Measurements from ENCODE around the gene FRMD8. TPM values are rescaled to one million over a fixed set of nuclear protein-coding genes. Genes with fewer than 3 reads are reported as not detected.

Gene FRMD8
- total and polyA plus RNA-seq, 2 donors (not counting 1 experiment from before 2014, with no cell fraction given): 14.9 to 15.3 TPM

DNA sequence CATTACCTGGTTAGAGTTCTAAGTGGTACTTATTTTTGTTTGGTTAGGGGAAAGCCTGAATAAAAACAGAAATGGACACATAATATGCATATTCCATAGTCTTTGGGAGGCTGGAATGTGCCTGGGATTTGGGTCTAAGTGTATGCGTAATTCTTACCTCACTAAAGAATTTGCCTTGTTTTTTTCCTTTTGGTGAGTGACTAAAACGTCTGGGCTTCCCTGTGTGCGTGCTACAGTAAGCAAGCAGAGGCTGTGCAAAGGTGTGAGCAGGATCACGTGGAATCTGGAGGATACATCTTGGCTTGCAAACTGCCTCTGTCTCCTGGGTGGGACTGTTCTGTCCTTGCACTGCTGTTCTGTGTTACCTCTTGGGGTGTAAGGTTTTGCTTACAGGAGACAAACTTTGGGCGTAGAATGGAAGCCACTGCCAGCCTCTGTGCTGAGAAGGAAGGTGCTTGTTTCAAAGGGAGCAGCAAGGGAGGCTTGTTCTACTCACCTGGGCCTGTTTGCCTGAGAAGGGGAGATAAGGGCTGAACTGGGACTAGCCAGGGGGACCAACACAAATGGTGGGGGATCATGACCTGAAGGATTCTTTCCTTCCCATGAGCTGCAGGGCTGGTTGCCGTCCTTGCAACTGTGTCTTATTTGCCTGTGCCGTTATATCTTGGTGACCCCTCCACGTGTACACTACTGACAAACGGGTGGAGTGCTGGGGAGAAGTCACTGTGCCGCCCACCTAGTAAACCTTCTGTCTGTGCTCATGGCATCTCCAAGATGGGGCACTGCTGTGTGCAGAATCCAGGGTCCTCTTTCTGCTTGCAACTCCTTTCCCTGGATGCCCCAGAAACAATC, 40.6 kb downstream of the FRMD8 start:
- no peak for TF ChIP-seq EZH2 (IDR thresholded peaks at IDR 0.05; ENCODE audit: low read length, missing control alignments)
- TF ChIP-seq, protein P1, sequence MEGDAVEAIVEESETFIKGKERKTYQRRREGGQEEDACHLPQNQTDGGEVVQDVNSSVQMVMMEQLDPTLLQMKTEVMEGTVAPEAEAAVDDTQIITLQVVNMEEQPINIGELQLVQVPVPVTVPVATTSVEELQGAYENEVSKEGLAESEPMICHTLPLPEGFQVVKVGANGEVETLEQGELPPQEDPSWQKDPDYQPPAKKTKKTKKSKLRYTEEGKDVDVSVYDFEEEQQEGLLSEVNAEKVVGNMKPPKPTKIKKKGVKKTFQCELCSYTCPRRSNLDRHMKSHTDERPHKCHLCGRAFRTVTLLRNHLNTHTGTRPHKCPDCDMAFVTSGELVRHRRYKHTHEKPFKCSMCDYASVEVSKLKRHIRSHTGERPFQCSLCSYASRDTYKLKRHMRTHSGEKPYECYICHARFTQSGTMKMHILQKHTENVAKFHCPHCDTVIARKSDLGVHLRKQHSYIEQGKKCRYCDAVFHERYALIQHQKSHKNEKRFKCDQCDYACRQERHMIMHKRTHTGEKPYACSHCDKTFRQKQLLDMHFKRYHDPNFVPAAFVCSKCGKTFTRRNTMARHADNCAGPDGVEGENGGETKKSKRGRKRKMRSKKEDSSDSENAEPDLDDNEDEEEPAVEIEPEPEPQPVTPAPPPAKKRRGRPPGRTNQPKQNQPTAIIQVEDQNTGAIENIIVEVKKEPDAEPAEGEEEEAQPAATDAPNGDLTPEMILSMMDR (conservative IDR thresholded peaks at IDR 0.05 in 1 of 2, IDR thresholded peaks at IDR 0.05 in 1 of 2; ENCODE audit: low read depth in 1 of 2, low read length in 2 of 2): no peak
- Histone ChIP-seq H3K27me3 (ENCODE audit: control insufficient read depth, insufficient read depth, low read length) (no peaks in the 10 kb centered on the region), H3K4me3 (replicated peaks in 1 of 4; ENCODE audit: control extremely low read depth in 1 of 4, insufficient read depth in 1 of 4, low read depth in 3 of 4, low read length in 4 of 4) (peak overlapping the region; percentile 78 to 90 (median 86)), H3K79me2 (ENCODE audit: control insufficient read depth, insufficient read depth, low read length) (peaks cover 95% of the 10 kb centered on the region), H2AFZ (ENCODE audit: low read length) (no peak overlapping the region), H3K9ac (ENCODE audit: insufficient read depth, low read length) (peak overlapping the region; percentile 100), H3K27ac (ENCODE audit: insufficient read depth, low read length) (peak overlapping the region; percentile 100), H3K4me1 (ENCODE audit: control insufficient read depth, extremely low read depth, insufficient read depth, low read length) (no peaks in the 10 kb centered on the region), H4K20me1 (ENCODE audit: control insufficient read depth, extremely low read depth, insufficient read depth, low read length) (peaks cover 26% of the 10 kb centered on the region), H3K4me2 (ENCODE audit: extremely low read depth, insufficient read depth, low read length) (peak overlapping the region; percentile 86), H3K9me3 (ENCODE audit: control insufficient read depth, insufficient read depth, low read depth, low read length) (no peaks in the 10 kb centered on the region), H3K36me3 (ENCODE audit: control insufficient read depth, insufficient read depth, low read length) (peaks cover 14% of the 10 kb centered on the region)
- peak; percentile 71 to 83 for DNase-seq (ENCODE audit: low read depth in 2 of 2)

DNA sequence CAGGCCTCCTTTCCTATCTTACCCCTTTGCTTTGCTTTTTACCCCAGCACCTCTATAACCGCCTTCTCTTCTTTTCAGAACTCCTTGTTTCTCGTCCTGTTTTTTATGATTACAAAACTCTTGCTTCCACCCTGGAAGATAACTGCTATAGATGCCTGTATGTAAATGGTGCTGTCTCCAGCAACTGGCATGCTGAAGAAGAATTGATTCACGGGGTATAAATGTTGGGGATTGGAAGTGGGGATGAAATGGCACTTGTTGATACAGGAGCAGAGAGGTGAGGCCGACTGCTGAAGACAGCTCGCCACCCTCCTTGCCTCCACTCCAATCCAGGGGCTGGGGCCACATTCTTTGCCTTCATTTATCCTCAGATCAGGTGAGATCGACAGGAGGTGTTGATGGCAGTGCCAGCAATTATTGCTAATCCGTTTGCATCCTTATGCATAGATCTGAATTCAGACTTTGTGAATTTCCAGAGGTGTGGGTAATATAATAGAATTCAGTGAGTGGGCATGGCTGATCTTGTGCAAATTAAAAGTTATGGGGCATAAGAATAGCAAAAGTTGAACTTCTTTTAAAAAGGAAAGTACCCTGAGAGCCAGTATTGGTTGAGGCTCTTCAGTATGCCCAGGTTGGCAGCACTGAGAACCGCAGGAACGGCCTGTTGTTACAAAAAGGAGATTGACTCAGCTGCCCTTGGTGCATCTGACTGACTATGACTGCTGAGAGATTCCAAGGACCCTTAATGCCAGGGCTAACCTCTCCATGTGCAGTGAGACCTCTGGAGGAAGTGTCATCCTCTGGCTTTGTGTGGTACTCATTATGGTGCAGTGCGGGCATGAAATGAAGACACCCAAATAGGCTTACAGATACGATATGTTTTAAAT, 41.5 kb downstream of the FRMD8 start:
- H3K9me3 ChIP-seq (ENCODE audit: control insufficient read depth, insufficient read depth, low read depth, low read length): no peaks in the 10 kb centered on the region
- DNase-seq (ENCODE audit: low read depth in 2 of 2): peak; percentile 61 to 78
- peaks cover 26% of the 10 kb centered on the region for H4K20me1 ChIP-seq (ENCODE audit: control insufficient read depth, extremely low read depth, insufficient read depth, low read length)
- H2AFZ ChIP-seq (ENCODE audit: low read length): no peak overlapping the region
- peak overlapping the region; percentile 86 for H3K4me2 ChIP-seq (ENCODE audit: extremely low read depth, insufficient read depth, low read length)
- H3K9ac ChIP-seq (ENCODE audit: insufficient read depth, low read length): peak overlapping the region; percentile 100
- peaks cover 14% of the 10 kb centered on the region for H3K36me3 ChIP-seq (ENCODE audit: control insufficient read depth, insufficient read depth, low read length)
- H3K79me2 ChIP-seq (ENCODE audit: control insufficient read depth, insufficient read depth, low read length): peaks cover 100% of the 10 kb centered on the region
- H3K27ac ChIP-seq (ENCODE audit: insufficient read depth, low read length): peak overlapping the region; percentile 100
- H3K27me3 ChIP-seq (ENCODE audit: control insufficient read depth, insufficient read depth, low read length): no peaks in the 10 kb centered on the region
- no peaks in the 10 kb centered on the region for H3K4me1 ChIP-seq (ENCODE audit: control insufficient read depth, extremely low read depth, insufficient read depth, low read length)
- peak overlapping the region; percentile 78 to 90 (median 86) for H3K4me3 ChIP-seq (replicated peaks in 1 of 4; ENCODE audit: control extremely low read depth in 1 of 4, insufficient read depth in 1 of 4, low read depth in 3 of 4, low read length in 4 of 4)
- TF ChIP-seq EZH2 (IDR thresholded peaks at IDR 0.05; ENCODE audit: low read length, missing control alignments): no peak
- TF ChIP-seq, protein P1 (conservative IDR thresholded peaks at IDR 0.05 in 1 of 2, IDR thresholded peaks at IDR 0.05 in 1 of 2; ENCODE audit: low read depth in 1 of 2, low read length in 2 of 2): no peak

DNA sequence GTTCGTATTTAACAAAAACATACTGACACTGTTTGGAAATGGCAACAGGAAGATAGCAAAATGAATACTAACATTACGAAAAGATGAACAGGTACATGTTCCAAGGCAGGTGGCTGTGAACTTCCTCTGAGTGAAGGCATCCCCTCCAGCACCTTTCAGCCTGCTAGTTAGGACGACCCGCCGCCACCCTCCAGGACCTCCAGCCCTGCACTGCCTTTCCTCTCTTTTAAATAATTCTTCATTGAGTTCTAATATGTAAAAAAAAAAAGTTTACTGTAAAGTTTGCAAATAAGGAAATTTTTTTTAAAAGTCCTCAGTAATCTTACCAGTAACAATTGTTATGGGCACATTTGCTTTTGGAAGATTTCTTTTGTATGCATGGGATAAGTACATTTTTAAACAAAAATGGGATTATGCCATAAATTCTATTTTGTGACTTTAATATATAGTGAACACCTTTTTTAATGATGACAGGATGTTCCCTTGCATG, 42.2 kb downstream of the FRMD8 start:
- DNase-seq (ENCODE audit: low read depth in 2 of 2): no peak
- Histone ChIP-seq H3K4me1 (ENCODE audit: control insufficient read depth, extremely low read depth, insufficient read depth, low read length) (no peaks in the 10 kb centered on the region), H3K9me3 (ENCODE audit: control insufficient read depth, insufficient read depth, low read depth, low read length) (no peaks in the 10 kb centered on the region), H3K9ac (ENCODE audit: insufficient read depth, low read length) (peak overlapping the region; percentile 100), H3K79me2 (ENCODE audit: control insufficient read depth, insufficient read depth, low read length) (peaks cover 99% of the 10 kb centered on the region), H4K20me1 (ENCODE audit: control insufficient read depth, extremely low read depth, insufficient read depth, low read length) (peaks cover 30% of the 10 kb centered on the region), H3K4me3 (replicated peaks in 1 of 4; ENCODE audit: control extremely low read depth in 1 of 4, insufficient read depth in 1 of 4, low read depth in 3 of 4, low read length in 4 of 4) (peak overlapping the region; percentile 78 to 90 (median 86)), H2AFZ (ENCODE audit: low read length) (no peak overlapping the region), H3K27ac (ENCODE audit: insufficient read depth, low read length) (peak overlapping the region; percentile 100), H3K27me3 (ENCODE audit: control insufficient read depth, insufficient read depth, low read length) (no peaks in the 10 kb centered on the region), H3K4me2 (ENCODE audit: extremely low read depth, insufficient read depth, low read length) (peak overlapping the region; percentile 76), H3K36me3 (ENCODE audit: control insufficient read depth, insufficient read depth, low read length) (peaks cover 11% of the 10 kb centered on the region)
- no peak for TF ChIP-seq EZH2 (IDR thresholded peaks at IDR 0.05; ENCODE audit: low read length, missing control alignments)
- TF ChIP-seq, protein P1 (conservative IDR thresholded peaks at IDR 0.05 in 1 of 2, IDR thresholded peaks at IDR 0.05 in 1 of 2; ENCODE audit: low read depth in 1 of 2, low read length in 2 of 2): no peak

Data from fibroblast of lung (primary cell).